A549 (cell line): ENCODE data around the gene MORN1.

Source experiments
- BHLHE40 ChIP-seq: IDR thresholded peaks from 2 replicates; pipeline ENCODE4 v1.6.1; 2012; ENCODE audit warnings: low read depth, low read length, inconsistent platforms
- EP300 ChIP-seq, 2 experiments: fragments of >200 bp; sonication (Bioruptor Twin); formaldehyde crosslinking; IDR thresholded peaks; 2 replicates in 1 of 2; 3 replicates in 1 of 2; pipeline ENCODE4 v1.6.1; 2016 to 2017
- ESRRA ChIP-seq: fragments of 150-350 bp; IDR thresholded peaks from 2 replicates; pipeline ENCODE4 v1.6.1; 2014; ENCODE audit warnings: mild to moderate bottlenecking, low read length, borderline replicate concordance
- HMGXB4 ChIP-seq: fragments of 250-450 bp; sonication (Bioruptor Pico); IDR thresholded peaks from 2 replicates; pipeline ENCODE4 v1.5.0; 2021; ENCODE audit warnings: mild to moderate bottlenecking, moderate library complexity, borderline replicate concordance
- JUN ChIP-seq, 2 experiments: fragments of >200 bp; sonication (Bioruptor Twin); formaldehyde crosslinking; IDR thresholded peaks; 2 replicates in 1 of 2; 3 replicates in 1 of 2; pipeline ENCODE4 v1.6.1; 2016 to 2017
- POLR2A ChIP-seq: IDR thresholded peaks from 2 replicates; pipeline ENCODE4 v1.6.1; 2012; ENCODE audit warnings: mild to moderate bottlenecking, low read length
- POLR2AphosphoS2 ChIP-seq: conservative IDR thresholded peaks from 2 replicates; pipeline ENCODE4 v1.6.1; 2012; ENCODE audit warnings: low read length, improper control_type of control experiment, inconsistent platforms
- RAD21 ChIP-seq, 2 experiments: fragments of >200 bp in 1 of 2; sonication (Bioruptor Twin) in 1 of 2; formaldehyde crosslinking in 1 of 2; IDR thresholded peaks in 1 of 2; conservative IDR thresholded peaks in 1 of 2; 2 replicates in 1 of 2; 3 replicates in 1 of 2; pipeline ENCODE4 v1.6.1; 2012 to 2018; ENCODE audit warnings: inconsistent platforms in 1 of 2
- REST ChIP-seq: fragments of 200-600 bp; sonication (generic); IDR thresholded peaks from 2 replicates; pipeline ENCODE4 v1.6.1; 2016; ENCODE audit warnings: antibody characterized with exemption, mild to moderate bottlenecking, moderate library complexity
- RFX5 ChIP-seq: fragments of 450-650 bp; IDR thresholded peaks from 2 replicates; pipeline ENCODE4 v1.7.1; 2014; ENCODE audit warnings: antibody characterized with exemption, mild to moderate bottlenecking, moderate library complexity
- SREBF2 ChIP-seq: fragments of 450-650 bp; IDR thresholded peaks from 2 replicates; pipeline ENCODE4 v1.6.1; 2014; ENCODE audit warnings: mild to moderate bottlenecking, moderate library complexity
- TF ChIP-seq, protein P1 (sequence below): IDR thresholded peaks from 2 replicates; pipeline ENCODE4 v1.6.1; 2012
- TF ChIP-seq, protein P2 (sequence below): fragments of >200 bp; sonication (Bioruptor Twin); formaldehyde crosslinking; IDR thresholded peaks from 3 replicates; pipeline ENCODE4 v1.5.1; 2016

DNA sequence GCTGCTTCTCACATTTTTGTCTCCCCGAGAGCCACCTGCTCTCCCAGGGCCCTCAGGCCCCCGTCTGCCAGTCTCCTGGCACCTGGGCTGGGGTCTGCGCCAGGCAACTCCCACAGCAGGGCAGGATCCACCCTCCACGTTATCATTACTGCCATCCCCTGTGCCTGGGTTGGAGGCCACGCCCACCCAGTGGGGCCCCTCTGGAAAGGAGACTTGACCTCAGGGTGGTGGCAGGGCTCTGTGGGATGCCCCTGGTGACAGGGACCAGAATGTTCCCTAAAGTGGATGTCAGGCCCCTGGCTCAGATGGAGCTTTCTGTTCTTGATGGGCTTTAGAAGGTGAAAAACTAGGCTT, 96.7 kb downstream of the MORN1 start:
- TF ChIP-seq REST (no peak), POLR2A (no peak), EP300 (IDR thresholded peaks at IDR 0.05) (no peak), BHLHE40 (no peak), POLR2AphosphoS2 (no peak), HMGXB4 (no peak), JUN (IDR thresholded peaks at IDR 0.05) (no peak), SREBF2 (no peak), ESRRA (no peak), RAD21 (conservative IDR thresholded peaks at IDR 0.05 in 1 of 2, IDR thresholded peaks at IDR 0.05 in 1 of 2) (no peak), RFX5 (no peak)
- TF ChIP-seq, protein P1, sequence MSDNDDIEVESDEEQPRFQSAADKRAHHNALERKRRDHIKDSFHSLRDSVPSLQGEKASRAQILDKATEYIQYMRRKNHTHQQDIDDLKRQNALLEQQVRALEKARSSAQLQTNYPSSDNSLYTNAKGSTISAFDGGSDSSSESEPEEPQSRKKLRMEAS, result no peak
- TF ChIP-seq, protein P2, sequence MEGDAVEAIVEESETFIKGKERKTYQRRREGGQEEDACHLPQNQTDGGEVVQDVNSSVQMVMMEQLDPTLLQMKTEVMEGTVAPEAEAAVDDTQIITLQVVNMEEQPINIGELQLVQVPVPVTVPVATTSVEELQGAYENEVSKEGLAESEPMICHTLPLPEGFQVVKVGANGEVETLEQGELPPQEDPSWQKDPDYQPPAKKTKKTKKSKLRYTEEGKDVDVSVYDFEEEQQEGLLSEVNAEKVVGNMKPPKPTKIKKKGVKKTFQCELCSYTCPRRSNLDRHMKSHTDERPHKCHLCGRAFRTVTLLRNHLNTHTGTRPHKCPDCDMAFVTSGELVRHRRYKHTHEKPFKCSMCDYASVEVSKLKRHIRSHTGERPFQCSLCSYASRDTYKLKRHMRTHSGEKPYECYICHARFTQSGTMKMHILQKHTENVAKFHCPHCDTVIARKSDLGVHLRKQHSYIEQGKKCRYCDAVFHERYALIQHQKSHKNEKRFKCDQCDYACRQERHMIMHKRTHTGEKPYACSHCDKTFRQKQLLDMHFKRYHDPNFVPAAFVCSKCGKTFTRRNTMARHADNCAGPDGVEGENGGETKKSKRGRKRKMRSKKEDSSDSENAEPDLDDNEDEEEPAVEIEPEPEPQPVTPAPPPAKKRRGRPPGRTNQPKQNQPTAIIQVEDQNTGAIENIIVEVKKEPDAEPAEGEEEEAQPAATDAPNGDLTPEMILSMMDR, result no peak
